ENCODE results near the gene PIN1.

PIN1 gene

GRCh38 chr19:9875031-9875627, 40.0 kb downstream of the PIN1 start:
- no peak overlapping the region; the same call in 1 of the 2 replicates for H3K27ac ChIP-seq (ENCODE audit: low read depth, low read length)
- 85% methylated on average over 13 of the region's 13 CpGs for WGBS
- no peak overlapping the region for H3K9ac ChIP-seq (ENCODE audit: low read depth, low read length)

DNA sequence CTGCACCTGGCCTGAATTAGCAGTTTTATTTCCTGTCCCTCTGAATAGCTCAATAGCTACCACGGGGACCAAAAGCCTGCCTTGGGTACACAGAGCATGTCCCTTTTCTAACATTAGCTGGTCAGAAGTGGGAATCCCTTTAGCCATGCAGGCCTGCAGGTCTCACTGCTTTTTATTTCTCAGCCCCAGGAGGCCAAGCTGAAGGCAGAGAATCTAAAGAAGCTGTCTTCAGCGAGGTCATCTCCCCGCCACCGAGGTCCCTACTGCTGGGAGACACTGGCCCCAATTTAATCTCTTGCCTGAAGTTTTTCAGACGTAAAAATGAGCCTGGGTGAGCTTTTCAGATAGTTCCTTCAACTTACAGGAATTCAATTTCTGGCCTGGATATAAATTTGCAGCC, 40.7 kb downstream of the PIN1 start:
- 60% methylated on average over 5 of the region's 5 CpGs for WGBS
- Histone ChIP-seq H3K9me3 (ENCODE audit: insufficient read depth, low read depth, low read length) (no peaks in the 10 kb centered on the region), H3K4me3 (ENCODE audit: low read length) (no peak overlapping the region), H3K9ac (ENCODE audit: low read depth, low read length) (no peak overlapping the region), H3K27me3 (ENCODE audit: insufficient read depth, low read length) (no peaks in the 10 kb centered on the region), H3K4me1 (ENCODE audit: insufficient read depth, low read length) (no peaks in the 10 kb centered on the region; the same call in 1 of the 2 replicates), H3K36me3 (ENCODE audit: insufficient read depth, low read length) (peaks cover 7% of the 10 kb centered on the region; the same call in 1 of the 2 replicates), H3K27ac (ENCODE audit: low read depth, low read length) (peak overlapping the region; percentile 30; the same call in 1 of the 2 replicates)

More at GRCh38 chr19:9875031-9875627, 40.0 kb downstream of the PIN1 start:
- Histone ChIP-seq H3K27me3 (ENCODE audit: insufficient read depth, low read length) (no peaks in the 10 kb centered on the region), H3K4me3 (ENCODE audit: low read length) (no peak overlapping the region), H3K9me3 (ENCODE audit: insufficient read depth, low read depth, low read length) (no peaks in the 10 kb centered on the region), H3K4me1 (ENCODE audit: insufficient read depth, low read length) (no peaks in the 10 kb centered on the region; the same call in 1 of the 2 replicates), H3K36me3 (ENCODE audit: insufficient read depth, low read length) (peaks cover 7% of the 10 kb centered on the region; the same call in 1 of the 2 replicates)

- H3K27me3 ChIP-seq (ENCODE audit: insufficient read depth, low read length): no peaks in the 10 kb centered on the region
- no peak overlapping the region for H3K9ac ChIP-seq (ENCODE audit: low read depth, low read length)
- no peak overlapping the region for H3K4me3 ChIP-seq (ENCODE audit: low read length)
- H3K27ac ChIP-seq (ENCODE audit: low read depth, low read length): no peak overlapping the region
- no peaks in the 10 kb centered on the region for H3K9me3 ChIP-seq (ENCODE audit: insufficient read depth, low read depth, low read length)
- no peaks in the 10 kb centered on the region for H3K36me3 ChIP-seq (ENCODE audit: insufficient read depth, low read length)
- 96% methylated on average over 10 of the region's 10 CpGs for WGBS
- peaks cover under 1% of the 10 kb centered on the region; the same call in 1 of the 2 replicates for H3K4me1 ChIP-seq (ENCODE audit: insufficient read depth, low read length)
These were observed 42.8 kb downstream of the PIN1 start for GRCh38 chr19:9877780-9878510.

DNA sequence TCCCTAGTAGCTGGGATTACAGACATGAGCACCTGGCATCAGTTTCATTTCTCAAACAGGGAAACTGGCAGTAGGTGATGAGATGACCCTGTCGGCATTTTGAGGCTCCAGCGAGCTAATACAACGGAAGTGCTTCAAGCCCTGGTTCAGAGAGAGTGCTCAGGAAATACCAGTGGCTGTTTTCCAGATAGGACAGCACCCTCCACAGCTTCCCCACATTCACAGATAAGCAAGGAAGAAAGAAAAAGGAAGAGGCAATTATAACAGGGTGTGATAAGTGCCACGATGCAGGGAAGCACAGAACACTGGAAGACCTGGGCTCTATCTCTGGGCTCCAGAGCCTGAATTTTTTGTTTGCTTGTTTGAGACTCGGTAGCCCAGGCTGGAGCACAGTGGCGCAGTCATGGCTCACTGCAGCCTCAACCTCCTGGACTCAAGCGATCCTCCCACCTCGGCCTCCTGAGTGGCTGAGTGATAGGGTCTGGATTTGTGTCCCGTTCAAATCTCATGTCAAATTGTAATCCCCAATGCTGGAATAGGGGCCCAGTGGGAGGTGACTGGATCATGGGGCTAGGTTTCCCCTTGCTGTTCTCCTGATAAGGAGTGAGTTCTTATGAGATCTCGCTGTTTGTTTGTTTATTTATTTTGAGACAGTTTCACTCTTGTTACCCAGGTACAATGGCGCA, 43.5 kb downstream of the PIN1 start:
- 95% methylated on average over 11 of the region's 11 CpGs for WGBS
- Histone ChIP-seq H3K27ac (ENCODE audit: low read depth, low read length) (no peak overlapping the region), H3K4me1 (ENCODE audit: insufficient read depth, low read length) (peaks cover 6% of the 10 kb centered on the region; the same call in 1 of the 2 replicates), H3K36me3 (ENCODE audit: insufficient read depth, low read length) (no peaks in the 10 kb centered on the region), H3K4me3 (ENCODE audit: low read length) (no peak overlapping the region), H3K9me3 (ENCODE audit: insufficient read depth, low read depth, low read length) (no peaks in the 10 kb centered on the region), H3K9ac (ENCODE audit: low read depth, low read length) (no peak overlapping the region), H3K27me3 (ENCODE audit: insufficient read depth, low read length) (no peaks in the 10 kb centered on the region)

GRCh38 chr19:9881720-9882119, 46.6 kb downstream of the PIN1 start:
- Histone ChIP-seq H3K4me1 (ENCODE audit: insufficient read depth, low read length) (peaks cover 7% of the 10 kb centered on the region; the same call in 1 of the 2 replicates), H3K9ac (ENCODE audit: low read depth, low read length) (no peak overlapping the region), H3K9me3 (ENCODE audit: insufficient read depth, low read depth, low read length) (no peaks in the 10 kb centered on the region), H3K27me3 (ENCODE audit: insufficient read depth, low read length) (no peaks in the 10 kb centered on the region), H3K27ac (ENCODE audit: low read depth, low read length) (no peak overlapping the region), H3K36me3 (ENCODE audit: insufficient read depth, low read length) (no peaks in the 10 kb centered on the region), H3K4me3 (ENCODE audit: low read length) (no peak overlapping the region)
- 92% methylated on average over 9 of the region's 9 CpGs for WGBS

DNA sequence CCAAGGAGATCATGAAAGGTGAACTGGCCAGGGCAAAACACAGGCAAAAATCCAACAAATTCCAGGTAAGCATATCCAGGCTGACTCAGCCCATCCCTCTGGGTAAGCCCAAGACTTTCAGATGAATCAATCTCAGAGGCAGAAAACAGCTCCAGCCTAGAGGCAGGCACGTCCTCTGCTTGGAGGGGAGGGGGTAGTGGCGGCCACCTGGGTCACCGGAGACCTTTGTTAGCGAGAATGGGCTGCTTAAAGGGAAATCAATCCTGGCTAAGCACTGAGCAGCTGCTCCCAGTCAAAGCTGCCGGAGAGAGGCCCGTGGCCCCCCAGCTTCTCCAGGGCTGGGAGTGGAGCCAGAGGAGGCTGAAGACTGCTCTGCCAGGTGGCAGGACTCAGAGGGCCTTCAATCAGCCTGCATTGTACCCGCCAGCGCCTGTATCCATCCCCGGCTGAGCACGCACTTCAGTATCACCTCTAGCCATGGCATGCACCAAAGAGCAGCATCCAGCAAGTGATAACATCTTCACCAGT, 48.2 kb downstream of the PIN1 start:
- Histone ChIP-seq H3K36me3 (ENCODE audit: insufficient read depth, low read length) (no peaks in the 10 kb centered on the region), H3K27me3 (ENCODE audit: insufficient read depth, low read length) (no peaks in the 10 kb centered on the region), H3K9ac (ENCODE audit: low read depth, low read length) (peak overlapping the region; percentile 7; the same call in 1 of the 2 replicates), H3K4me1 (ENCODE audit: insufficient read depth, low read length) (peaks cover 7% of the 10 kb centered on the region; the same call in 1 of the 2 replicates), H3K4me3 (ENCODE audit: low read length) (no peak overlapping the region), H3K27ac (ENCODE audit: low read depth, low read length) (no peak overlapping the region), H3K9me3 (ENCODE audit: insufficient read depth, low read depth, low read length) (no peaks in the 10 kb centered on the region)
- WGBS: 61% methylated on average over 10 of the region's 10 CpGs

GRCh38 chr19:9883764-9884163, 48.6 kb downstream of the PIN1 start:
- peak overlapping the region; percentile 7; the same call in 1 of the 2 replicates for H3K9ac ChIP-seq (ENCODE audit: low read depth, low read length)
- H3K4me1 ChIP-seq (ENCODE audit: insufficient read depth, low read length): peaks cover 7% of the 10 kb centered on the region; the same call in 1 of the 2 replicates
- no peak overlapping the region for H3K27ac ChIP-seq (ENCODE audit: low read depth, low read length)
- no peak overlapping the region for H3K4me3 ChIP-seq (ENCODE audit: low read length)
- 92% methylated on average over 12 of the region's 12 CpGs for WGBS
- no peaks in the 10 kb centered on the region for H3K36me3 ChIP-seq (ENCODE audit: insufficient read depth, low read length)
- H3K9me3 ChIP-seq (ENCODE audit: insufficient read depth, low read depth, low read length): no peaks in the 10 kb centered on the region
- no peaks in the 10 kb centered on the region for H3K27me3 ChIP-seq (ENCODE audit: insufficient read depth, low read length)

DNA sequence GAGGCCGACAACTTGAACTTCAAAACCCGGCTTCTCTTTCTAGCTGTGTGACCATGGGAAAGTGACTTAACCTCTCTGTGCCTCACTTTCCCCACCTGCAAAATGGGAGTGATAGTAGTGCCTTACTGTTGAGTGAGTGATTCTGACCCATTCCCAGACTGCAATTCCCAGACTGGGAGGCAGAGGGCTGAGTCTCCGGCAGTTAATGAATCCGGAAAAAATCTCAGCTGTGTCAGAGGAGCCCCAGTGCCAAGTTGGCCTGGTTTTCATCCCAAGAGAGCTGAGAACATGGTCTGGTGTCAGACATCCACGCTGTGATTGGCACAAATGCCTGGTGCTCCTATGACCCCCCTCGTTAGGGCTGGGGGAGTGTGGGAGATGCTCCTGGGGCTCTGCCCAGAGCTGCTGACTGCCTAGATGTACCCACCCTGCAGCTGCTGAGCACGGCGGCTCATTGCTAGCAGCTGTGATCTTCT, 50.0 kb downstream of the PIN1 start:
- Histone ChIP-seq H3K4me3 (ENCODE audit: low read length) (no peak overlapping the region), H3K4me1 (ENCODE audit: insufficient read depth, low read length) (peaks cover 7% of the 10 kb centered on the region; the same call in 1 of the 2 replicates), H3K9me3 (ENCODE audit: insufficient read depth, low read depth, low read length) (no peaks in the 10 kb centered on the region), H3K27ac (ENCODE audit: low read depth, low read length) (no peak overlapping the region), H3K9ac (ENCODE audit: low read depth, low read length) (no peak overlapping the region), H3K36me3 (ENCODE audit: insufficient read depth, low read length) (no peaks in the 10 kb centered on the region), H3K27me3 (ENCODE audit: insufficient read depth, low read length) (no peaks in the 10 kb centered on the region)
- 77% methylated on average over 8 of the region's 8 CpGs for WGBS

DNA sequence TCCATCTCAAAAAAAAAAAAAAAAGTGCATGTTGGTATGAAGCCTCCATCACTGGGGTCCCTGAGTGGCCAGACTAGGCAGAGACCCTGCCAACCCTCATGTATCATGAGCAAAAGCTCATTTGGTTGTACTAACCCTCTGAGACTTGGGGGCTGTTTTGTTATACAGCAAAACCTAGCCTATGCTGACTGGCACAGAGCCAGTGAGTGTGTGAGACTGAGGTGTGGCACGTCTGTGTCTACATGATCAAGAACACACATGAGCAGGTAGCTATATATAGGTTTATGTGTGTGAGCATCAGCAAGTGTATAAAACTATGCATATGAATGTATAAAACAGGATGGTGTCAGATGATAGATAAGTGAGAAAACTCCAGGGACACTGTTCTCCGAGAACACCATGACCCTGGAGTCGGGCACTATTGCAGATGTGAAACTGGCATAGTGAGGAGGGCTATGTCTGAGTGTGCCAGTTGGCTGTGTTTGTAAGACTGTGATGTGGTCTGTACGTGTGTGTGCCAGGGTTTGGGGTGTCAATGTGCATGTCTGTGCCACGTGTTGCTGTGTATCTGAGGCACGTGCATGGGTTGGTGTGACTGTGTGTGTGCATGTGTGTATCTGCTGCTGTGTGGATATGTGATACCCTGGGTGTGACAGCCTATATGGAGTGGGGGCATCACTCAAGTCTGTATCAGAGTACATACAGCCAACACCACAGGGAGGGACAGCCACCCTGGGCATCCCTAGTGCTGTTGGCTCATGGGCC, 56.7 kb downstream of the PIN1 start:
- Histone ChIP-seq H3K4me3 (ENCODE audit: low read length) (no peak overlapping the region), H3K9ac (ENCODE audit: low read depth, low read length) (no peak overlapping the region), H3K4me1 (ENCODE audit: insufficient read depth, low read length) (no peaks in the 10 kb centered on the region), H3K36me3 (ENCODE audit: insufficient read depth, low read length) (no peaks in the 10 kb centered on the region), H3K27ac (ENCODE audit: low read depth, low read length) (no peak overlapping the region), H3K27me3 (ENCODE audit: insufficient read depth, low read length) (no peaks in the 10 kb centered on the region), H3K9me3 (ENCODE audit: insufficient read depth, low read depth, low read length) (no peaks in the 10 kb centered on the region)
- WGBS: 91% methylated on average over 6 of the region's 6 CpGs

All from HUES64 (cell line).